GM18519 (cell line): ENCODE results near the gene MIEN1.
"Not testable (repeated sequence)": the region's sequence is repeated elsewhere in the genome, so short reads cannot be mapped to it uniquely, and the experiment has no call there.

Experiments
- ATAC-seq: cut with Tn5 transposase; IDR thresholded peaks from one replicate; pipeline ENCODE4 v1.9.1; 2021; ENCODE audit warnings: mild to moderate bottlenecking, moderate library complexity; ENCODE audit not compliant: unreplicated experiment, low FRiP score

Gene MIEN1

DNA sequence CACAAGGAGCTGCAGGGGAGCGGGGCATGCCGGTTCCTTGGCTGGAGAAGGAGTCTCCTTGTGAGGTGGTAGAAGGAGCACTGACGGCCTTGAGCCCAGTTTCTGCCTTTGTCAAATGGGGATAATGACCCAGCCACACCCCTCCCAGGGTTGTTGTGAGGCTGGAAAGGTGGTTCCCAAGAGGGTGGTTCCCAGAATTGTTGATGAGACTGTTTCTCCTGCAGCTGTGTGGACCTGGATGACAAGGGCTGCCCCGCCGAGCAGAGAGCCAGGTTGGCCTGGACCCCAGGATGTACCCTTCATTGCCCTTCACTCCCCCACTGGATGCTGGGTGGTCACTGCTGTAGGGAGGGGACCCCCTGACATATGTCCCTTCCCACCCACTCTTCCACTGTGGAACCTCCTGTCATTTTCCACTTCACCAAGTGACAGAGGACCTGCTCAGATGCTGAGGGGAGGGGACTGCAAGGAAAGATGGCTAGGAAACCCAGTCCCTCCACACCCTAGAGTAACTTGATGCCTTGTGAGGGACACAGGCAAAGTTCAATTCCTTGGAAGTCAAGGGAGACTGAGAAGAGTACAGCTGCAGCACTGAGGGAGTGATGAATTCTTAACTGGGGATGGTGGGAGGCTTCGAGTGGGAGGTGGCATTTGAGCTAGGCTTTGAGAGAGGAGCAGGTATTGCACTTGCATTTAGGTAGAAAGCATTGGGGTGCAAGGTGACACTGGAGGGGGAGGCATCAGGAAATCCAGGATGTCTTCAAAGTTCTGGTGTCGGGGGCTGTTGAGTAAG, 10.6 kb downstream of the MIEN1 start:
- no peak for ATAC-seq

DNA sequence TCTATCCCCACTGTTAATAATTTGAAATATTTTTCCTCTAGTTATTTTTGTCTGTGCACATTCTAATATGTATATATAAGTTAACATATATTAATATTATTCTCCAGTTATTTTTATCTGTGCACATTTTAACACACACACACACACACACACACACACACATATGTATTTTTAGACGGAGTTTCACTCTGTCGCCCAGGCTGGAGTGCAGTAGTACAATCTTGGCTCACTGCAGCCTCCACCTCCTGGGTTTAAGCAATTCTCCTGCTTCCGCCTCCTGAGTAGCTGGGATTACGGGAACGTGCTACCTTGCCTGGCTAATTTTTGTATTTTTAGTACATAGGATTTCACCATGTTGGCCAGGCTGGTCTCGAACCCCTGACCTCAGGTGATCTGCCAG, 12.7 kb downstream of the MIEN1 start:
- ATAC-seq = no peak

DNA sequence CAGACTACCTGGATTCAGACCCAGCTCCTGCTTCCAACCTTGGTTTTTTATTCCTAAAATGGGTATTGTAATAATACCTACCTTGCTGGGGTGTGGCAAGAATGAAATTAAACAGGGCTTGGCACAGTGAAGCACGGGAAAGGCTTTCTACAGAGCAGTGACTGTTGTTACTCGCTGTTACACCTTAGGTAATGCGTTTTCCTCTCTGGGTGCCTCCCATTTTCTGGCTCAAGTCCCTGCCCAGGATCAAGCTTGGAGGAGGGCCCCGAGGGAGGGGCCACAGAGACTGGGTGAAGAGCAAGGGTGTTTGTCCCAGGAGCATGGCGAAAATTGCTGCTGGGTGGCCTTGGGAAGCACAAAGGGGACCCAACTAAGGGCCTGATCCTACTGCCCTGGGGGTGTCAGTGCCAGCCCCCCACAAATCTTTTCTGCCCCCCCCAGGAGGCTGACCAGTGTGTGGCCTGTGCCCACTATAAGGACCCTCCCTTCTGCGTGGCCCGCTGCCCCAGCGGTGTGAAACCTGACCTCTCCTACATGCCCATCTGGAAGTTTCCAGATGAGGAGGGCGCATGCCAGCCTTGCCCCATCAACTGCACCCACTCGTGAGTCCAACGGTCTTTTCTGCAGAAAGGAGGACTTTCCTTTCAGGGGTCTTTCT, 13.3 kb downstream of the MIEN1 start:
- ATAC-seq = no peak

DNA sequence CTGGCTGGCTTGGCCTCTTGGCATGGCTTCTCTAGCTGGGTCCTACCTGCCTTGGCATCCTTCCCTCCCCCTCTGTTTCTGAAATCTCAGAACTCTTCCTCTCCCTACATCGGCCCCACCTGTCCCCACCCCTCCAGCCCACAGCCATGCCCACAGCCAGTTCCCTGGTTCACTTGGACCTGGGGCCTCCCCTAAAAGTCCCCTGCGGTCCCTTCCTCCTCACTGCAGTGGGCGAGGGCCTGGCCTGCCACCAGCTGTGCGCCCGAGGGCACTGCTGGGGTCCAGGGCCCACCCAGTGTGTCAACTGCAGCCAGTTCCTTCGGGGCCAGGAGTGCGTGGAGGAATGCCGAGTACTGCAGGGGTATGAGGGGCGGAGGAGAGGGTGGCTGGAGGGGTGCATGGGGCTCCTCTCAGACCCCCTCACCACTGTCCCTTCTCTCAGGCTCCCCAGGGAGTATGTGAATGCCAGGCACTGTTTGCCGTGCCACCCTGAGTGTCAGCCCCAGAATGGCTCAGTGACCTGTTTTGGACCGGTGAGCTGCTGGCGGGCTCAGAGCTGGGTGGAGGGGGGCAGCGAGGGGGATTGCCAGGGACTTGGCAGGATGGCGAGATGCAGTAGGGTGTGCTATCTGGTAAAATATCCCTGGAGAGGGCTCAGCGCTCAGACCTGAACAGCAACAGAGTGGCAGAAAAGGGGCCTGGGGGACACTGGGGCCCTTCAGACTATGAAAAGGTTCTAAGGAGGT, 14.1 kb downstream of the MIEN1 start:
- no peak for ATAC-seq

DNA sequence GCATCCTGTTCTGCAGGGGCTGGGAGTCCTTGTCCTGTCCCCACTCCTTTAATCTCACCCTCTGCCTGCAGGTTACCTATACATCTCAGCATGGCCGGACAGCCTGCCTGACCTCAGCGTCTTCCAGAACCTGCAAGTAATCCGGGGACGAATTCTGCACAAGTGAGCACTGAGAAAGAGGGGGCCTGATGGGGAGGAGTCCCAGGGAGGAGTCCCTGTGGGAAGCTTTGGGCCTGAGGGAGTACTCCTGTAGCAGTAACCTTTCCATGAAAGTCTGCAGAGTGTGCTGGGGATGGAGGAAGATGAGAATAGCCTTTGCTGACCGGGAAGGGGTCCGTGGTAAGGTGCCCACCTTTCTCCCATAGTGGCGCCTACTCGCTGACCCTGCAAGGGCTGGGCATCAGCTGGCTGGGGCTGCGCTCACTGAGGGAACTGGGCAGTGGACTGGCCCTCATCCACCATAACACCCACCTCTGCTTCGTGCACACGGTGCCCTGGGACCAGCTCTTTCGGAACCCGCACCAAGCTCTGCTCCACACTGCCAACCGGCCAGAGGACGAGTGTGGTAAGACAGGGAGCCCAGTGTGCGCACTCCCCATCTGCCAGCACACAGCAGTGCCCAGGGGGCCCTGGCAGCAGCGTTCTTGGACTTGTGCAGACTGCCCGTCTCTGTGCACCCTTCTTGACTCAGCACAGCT, 14.8 kb downstream of the MIEN1 start:
- no peak for ATAC-seq

DNA sequence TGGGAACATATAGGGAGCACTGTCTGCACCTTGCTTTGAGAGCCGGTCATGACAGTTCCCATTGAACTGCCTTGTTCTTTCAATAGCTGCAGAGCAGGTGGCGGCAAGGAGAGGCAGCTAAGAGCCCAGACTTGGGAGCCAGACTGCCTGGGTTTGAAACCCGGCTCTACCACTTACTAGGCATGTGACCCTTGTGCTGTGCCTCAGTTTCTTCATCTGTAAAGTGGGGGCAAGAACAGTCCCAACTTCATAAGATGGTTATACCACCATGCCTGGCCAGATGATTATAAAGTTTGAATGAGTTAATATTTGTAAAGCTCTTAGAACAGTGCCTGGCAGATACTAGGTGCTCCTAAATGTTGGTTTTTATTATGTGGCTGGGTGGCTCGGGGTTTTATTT, 16.1 kb downstream of the MIEN1 start:
- no peak for ATAC-seq

DNA sequence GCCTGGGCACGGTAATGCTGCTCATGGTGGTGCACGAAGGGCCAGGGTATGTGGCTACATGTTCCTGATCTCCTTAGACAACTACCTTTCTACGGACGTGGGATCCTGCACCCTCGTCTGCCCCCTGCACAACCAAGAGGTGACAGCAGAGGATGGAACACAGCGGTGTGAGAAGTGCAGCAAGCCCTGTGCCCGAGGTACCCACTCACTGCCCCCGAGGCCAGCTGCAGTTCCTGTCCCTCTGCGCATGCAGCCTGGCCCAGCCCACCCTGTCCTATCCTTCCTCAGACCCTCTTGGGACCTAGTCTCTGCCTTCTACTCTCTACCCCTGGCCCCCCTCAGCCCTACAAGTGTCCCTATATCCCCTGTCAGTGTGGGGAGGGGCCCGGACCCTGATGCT, 18.5 kb downstream of the MIEN1 start:
- no peak for ATAC-seq

DNA sequence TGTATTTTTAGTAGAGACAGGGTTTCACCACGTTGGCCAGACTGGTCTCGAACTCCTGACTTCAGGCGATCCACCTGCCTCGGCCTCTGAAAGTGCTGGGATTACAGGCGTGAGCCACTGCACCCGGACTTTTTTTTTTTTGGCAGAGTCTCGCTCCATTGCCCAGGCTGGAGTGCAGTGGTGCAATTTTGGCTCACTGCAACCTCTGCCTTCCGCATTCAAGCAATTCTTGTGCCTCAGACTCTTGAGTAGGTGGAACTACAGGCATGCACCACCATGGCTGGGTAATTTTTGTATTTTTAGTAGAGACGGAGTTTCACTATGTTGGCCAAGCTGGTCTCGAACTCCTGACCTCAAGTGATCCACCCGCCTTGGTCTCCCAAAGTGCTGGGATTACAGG, 19.3 kb downstream of the MIEN1 start:
- ATAC-seq = not testable (repeated sequence)

DNA sequence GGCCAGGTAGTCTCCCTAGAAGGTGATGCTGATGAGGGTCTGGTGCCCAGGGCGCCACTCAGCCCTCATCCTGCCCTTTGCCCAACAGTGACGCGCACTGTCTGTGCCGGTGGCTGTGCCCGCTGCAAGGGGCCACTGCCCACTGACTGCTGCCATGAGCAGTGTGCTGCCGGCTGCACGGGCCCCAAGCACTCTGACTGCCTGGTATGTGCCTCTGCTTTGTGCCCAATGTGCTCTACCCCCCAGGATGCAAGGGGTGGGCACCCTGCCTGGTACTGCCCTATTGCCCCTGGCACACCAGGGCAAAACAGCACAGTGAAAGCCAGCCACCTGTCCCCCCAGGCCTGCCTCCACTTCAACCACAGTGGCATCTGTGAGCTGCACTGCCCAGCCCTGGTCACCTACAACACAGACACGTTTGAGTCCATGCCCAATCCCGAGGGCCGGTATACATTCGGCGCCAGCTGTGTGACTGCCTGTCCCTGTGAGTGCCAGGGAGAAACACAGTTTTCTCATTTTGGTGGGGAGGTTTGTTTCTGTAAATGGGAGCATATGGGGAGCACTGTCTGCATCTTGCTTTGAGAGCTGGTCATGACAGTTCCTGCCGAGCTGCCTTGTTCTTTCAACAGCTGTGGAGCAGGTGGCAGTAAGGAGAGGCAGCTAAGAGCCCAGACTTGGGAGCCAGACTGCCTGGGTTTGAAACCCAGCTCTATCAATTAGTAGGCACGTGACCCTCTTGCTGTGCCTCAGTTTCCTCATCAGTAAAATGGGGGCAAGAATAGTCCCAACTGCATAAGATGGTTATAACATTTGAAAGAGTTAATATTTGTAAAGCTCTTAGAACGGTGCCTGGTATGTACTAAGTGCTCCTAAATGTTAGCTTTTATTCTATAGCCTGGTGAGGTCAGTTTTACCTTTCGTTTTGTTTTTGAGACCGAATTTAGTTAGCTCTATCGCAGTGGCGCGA, 20.1 kb downstream of the MIEN1 start:
- no peak for ATAC-seq

DNA sequence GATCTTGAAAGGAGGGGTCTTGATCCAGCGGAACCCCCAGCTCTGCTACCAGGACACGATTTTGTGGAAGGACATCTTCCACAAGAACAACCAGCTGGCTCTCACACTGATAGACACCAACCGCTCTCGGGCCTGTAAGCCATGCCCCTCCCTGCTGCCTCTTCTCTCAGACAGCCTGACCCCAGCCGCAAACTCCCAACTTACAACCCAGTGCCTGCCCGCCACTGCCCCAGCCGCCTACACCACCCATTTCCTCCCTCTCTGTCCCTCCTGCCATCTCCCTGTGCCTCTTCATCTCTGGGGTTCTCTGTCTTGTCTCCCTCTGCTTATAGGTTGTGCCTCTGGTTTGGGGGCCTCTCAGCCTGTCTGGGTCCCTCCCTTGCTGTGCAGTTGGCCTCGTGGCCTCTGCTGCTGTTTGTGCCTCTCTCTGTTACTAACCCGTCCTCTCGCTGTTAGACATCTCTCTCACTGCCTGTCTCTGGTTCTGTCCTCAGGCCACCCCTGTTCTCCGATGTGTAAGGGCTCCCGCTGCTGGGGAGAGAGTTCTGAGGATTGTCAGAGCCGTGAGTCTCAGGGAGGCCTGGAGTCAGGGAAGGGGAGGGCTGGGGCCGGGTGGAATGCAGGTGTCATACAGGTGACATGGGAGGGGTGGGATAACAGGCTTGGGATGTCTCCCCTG, 20.9 kb downstream of the MIEN1 start:
- no peak for ATAC-seq

DNA sequence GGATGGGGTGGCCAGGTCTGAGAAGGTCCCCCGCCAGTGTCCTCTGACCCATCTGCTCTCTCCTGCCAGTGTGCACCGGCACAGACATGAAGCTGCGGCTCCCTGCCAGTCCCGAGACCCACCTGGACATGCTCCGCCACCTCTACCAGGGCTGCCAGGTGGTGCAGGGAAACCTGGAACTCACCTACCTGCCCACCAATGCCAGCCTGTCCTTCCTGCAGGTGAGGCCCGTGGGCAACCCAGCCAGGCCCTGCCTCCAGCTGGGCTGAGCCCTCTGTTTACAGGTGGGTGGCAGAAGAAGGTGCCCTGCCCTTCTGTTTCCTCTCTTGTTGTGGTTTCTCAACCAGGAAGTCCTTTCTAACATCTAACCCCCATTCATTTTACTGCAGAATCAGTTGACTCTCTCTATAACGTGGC, 23.4 kb downstream of the MIEN1 start:
- no peak for ATAC-seq

DNA sequence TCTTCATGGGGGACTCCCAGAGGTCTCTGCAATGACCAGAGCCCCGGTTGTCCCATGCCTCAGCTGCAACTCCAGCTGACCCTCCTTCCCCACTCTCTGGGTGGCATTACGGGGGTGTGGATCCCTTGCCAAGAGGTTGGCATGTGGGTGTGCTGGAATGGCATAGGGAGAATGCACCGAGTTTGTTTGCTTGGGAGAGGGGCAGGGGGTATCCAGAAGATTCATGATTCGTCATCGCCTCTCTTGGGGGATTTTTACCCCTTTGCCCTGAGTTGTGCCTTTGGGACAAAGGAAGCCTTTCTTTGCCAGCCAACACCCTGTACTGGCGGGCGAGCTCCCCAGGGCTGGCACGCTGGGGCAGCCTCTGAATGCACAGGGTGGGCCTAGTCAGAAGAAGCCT, 23.9 kb downstream of the MIEN1 start:
- ATAC-seq = no peak

DNA sequence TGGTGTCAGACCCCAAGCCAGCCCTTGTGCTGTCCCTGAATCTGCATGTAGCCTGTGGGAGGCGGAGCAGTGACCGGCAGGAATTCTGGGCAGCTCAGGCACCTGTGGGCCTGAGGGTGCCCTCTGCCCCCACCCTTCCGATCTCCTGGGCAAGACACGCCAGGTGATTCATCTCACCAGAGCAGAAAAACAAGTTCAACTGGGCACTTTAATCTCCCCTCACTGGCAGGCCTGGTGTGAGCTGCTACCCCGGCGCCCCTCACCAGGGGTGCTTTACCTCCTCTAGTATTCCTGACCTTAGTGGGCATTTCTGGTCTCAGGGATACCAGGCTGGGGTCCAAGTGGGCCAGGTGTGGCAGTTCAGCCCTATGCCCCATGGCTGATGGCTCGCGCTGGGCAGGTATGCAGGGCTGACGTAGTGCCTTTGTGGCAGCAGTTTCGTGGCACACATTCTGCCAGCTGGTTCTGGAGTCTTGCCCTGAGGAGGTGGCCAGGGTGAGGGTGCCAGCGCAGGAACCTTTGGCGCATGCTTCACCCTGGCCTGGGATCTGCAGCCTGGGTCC, 24.5 kb downstream of the MIEN1 start:
- no peak for ATAC-seq

DNA sequence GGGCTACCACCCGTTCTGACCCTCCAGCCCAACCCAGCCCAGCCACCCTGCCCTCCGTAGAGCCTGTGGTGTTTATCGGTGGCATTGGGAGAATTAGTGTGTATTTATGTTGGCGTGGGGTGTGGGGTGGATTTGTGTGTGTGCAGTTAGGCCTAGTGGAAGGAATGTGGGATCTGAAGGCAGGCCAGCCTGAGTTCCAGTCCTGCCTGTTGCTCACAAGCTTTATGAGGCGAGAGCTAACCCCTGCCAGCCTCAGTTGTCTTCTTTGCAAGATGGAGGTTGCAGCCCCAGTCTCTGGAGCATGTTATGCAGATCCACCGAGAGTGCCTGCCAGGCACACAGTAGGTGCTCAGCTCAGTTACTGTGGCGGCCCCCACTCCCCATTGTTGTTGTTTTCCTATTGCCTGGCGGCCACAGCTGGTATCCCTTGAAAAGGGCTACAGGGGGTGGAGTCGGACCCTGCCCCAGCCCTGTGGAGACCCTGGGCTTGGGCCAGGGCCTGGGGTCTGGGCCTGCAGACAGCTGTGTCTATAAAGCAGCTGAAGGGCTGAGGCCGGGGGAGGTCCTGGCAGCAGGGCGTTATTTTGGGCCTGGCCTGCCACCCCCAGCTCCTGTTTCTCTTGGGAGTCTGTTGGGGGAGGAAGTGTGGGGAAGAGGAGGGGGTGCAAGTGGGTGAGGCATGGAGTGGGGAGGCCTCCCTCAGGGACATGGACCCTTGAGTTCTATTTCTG, 25.3 kb downstream of the MIEN1 start:
- ATAC-seq = no peak

DNA sequence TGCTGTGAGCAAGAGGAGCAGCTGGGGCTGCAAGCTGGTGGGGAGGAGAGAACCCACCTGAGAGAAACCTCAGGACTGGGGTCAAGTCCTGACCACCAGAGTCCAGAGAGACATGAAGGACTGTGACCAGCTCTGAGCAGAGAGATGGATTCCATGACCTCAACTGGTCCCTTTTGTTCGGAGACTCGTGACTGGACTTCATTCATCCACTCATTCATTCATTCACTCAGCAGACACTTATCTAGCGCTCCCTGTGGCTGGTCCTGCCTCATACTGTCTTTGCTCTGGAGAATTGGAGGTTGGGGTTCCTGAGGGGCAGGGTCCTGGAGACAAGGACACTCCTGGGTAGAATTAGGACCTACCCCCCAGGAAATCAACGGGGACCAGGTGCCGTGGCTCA, 26.4 kb downstream of the MIEN1 start:
- ATAC-seq = no peak

DNA sequence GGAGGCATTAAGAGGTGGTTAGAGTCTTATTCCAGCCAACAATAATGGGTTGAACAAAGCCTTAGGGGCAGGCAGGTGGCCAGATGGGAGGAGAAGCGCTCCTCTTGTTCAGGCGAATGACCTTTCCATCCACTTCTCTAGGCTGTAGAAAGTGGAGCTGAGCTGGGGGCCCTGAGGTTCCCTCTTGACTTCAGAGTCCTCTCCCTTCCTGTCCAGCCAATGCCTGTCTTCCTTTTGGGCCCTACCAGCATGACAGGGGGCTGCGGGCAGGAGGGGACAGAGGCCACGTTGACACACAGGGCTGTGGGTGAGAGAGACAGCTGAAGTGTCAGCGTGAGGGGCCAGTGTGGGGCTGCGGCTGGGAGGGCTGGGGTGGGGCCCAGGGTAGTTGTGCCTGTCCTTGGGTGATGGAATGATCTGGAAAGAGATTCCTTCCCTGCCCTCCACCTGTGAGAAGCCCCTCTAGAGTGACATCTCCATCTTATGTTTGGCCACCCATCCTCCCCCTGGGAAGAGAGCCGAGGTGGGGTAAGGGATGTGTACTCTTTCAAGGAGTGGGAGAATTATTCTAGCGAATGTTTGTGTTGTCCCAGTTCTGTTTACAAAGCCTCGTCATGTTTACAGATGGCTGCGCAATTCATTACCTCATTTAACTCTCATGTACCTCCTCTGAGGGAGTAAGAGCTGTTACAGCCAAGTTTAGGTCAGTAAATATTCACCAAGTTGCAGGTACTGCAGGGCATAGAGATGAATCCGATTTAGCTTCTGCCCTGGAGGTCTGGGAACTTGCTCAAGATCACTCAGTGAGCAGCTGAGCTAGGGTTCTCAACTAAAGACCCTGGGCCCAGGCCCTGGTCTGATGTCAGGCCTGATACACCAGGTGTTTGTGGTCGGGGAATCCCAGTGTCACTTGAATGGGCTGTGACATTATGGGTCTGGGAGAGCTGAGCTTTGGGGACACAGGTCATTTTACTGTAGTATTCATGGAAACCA, 27.1 kb downstream of the MIEN1 start:
- ATAC-seq = no peak

DNA sequence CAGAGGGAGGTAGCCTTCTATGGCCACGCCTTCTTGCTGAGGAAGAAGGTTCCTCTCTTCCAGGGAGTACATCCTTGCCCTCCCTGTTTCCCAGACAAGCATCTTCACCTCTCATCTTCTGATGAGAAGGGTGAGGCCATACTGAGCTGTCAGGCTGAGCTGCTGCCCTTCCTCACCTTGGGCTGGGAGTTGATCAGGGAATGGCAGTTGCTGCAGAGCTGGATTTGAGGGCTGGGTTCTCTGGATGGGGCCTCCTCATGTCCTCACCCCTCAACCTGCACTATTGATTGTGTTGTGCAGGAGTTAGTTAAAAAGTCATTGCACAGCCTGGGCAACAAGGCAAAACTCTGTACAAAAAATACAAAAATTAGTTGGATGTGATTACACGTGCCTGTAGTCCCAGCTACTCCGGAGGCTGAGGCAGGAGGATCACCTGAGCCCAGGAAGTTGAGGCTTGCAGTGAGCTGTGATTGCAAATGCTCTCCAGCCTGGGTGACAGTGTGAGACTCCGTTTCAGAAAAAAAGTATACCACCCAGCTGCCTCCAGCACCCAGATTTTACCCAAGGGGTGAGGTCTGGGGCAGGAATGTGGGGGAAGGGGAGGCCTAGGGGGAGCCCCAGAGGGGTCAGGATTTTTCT, 28.4 kb downstream of the MIEN1 start:
- ATAC-seq = no peak
